Suprapubic skin (tissue), 4 donors: ENCODE results near the gene CAMK1D. TPM values are rescaled to one million over a fixed set of nuclear protein-coding genes. Genes with fewer than 3 reads are reported as not detected.

Experiments
- DNase-seq, 2 donors: peaks; one replicate each; pipeline ENCODE4 v3.0.0-alpha.2; 2019; ENCODE audit warnings: low spot score in 2 of 2
- H3K27ac ChIP-seq: fragments of 200-600 bp; sonication (generic); one replicate; pipeline ENCODE4 v1.5.1; 2019
- H3K27me3 ChIP-seq: fragments of 200-600 bp; sonication (generic); one replicate; pipeline ENCODE4 v1.5.1; 2019
- H3K36me3 ChIP-seq: fragments of 200-600 bp; sonication (generic); one replicate; pipeline ENCODE4 v1.5.1; 2019
- H3K4me1 ChIP-seq: fragments of 200-600 bp; sonication (generic); one replicate; pipeline ENCODE4 v1.5.1; 2019
- H3K4me3 ChIP-seq: fragments of 200-600 bp; sonication (generic); one replicate; pipeline ENCODE4 v1.5.1; 2019; ENCODE audit warnings: mild to moderate bottlenecking
- H3K9me3 ChIP-seq: fragments of 200-600 bp; sonication (generic); one replicate; pipeline ENCODE4 v1.5.1; 2019
- EP300 ChIP-seq: sonication (generic); formaldehyde crosslinking; IDR thresholded peaks from one replicate; pipeline ENCODE4 v1.6.1; 2017; ENCODE audit warnings: antibody characterized with exemption
- POLR2A ChIP-seq, 2 donors: fragments of 450-650 bp; IDR thresholded peaks; one replicate each; pipeline ENCODE4 v1.6.1; 2017; ENCODE audit warnings: antibody characterized with exemption in 2 of 2, mild to moderate bottlenecking in 2 of 2, moderate library complexity in 2 of 2
- POLR2AphosphoS5 ChIP-seq, 3 donors: sonication (generic); formaldehyde crosslinking; IDR thresholded peaks; one replicate each; pipeline ENCODE4 v1.6.1; 2017; ENCODE audit warnings: antibody characterized with exemption in 3 of 3
- WGBS: methylation state at CpG from one replicate; pipeline ENCODE4 v1.1.5; 2018; 5-methylcytosine and 5-hydroxymethylcytosine counted together
- total RNA-seq, 4 donors: library from RNA; depleted of rRNA; stranded (reverse); fragments of >200 nt; gene quantifications; one replicate each; pipeline ENCODE4 v1.1.0, GENCODE V29; 2016
- TF ChIP-seq, protein P1 (sequence below), 2 donors: fragments of 200-600 bp in 1 of 2; fragments of 450-650 bp in 1 of 2; sonication (generic) in 1 of 2; IDR thresholded peaks; one replicate each; pipeline ENCODE4 v1.5.1; 2016 to 2019; ENCODE audit warnings: antibody characterized with exemption in 2 of 2, mild to moderate bottlenecking in 1 of 2, moderate library complexity in 1 of 2

Gene CAMK1D
- total RNA-seq, 4 donors from 2014 or later: 26.4 to 31.3 (median 30.2) TPM

DNA sequence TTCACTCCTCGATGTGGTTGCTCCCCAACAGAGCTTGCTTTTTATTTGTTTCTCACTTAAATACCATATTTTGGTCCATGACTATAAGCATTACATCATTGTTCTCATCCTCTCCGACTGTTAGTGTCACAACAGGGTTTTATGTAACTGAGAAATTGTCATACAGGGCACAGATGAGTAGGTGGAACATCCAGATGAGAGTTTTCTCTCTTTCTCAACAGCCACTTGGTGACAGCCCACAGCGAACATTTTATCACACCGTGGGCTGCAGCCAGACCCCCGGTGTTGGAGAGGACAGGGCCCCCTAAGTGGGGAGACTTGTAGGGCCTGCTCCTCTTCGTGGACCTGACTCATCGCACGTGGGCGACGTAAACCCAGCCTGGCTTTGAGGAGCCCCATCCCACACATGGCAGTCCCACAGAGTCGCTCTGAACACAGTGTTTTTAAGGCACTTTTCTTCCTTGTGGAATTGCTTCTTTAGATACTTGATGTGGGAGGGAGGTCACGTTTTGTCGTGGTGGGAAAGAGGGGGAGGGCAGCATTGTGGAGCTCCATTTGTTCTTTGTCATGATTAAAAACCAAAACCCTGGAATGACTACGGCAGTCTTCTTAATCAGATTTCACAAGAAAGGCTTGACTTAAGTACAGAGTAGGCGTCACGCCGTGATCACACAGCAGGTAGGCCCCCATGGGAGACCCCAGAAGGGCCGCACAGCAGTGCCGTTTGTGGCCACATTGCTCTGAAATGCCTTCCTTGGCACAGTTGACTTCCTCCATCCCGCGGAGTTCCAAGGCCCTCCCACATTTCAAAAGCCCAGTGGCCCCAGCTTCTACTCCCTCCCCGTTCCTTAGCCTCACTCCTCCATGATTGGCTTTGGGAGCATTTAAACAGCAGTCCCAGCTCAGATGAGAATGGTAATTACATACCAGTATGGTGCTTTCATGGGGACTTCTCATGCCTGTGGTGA lies 431.6 kb downstream of the CAMK1D start:
- Histone ChIP-seq H3K27ac (no peak overlapping the region), H3K9me3 (no peaks in the 10 kb centered on the region), H3K4me1 (peaks cover 35% of the 10 kb centered on the region), H3K27me3 (no peaks in the 10 kb centered on the region), H3K4me3 (no peak overlapping the region), H3K36me3 (no peaks in the 10 kb centered on the region)
- TF ChIP-seq, protein P1, sequence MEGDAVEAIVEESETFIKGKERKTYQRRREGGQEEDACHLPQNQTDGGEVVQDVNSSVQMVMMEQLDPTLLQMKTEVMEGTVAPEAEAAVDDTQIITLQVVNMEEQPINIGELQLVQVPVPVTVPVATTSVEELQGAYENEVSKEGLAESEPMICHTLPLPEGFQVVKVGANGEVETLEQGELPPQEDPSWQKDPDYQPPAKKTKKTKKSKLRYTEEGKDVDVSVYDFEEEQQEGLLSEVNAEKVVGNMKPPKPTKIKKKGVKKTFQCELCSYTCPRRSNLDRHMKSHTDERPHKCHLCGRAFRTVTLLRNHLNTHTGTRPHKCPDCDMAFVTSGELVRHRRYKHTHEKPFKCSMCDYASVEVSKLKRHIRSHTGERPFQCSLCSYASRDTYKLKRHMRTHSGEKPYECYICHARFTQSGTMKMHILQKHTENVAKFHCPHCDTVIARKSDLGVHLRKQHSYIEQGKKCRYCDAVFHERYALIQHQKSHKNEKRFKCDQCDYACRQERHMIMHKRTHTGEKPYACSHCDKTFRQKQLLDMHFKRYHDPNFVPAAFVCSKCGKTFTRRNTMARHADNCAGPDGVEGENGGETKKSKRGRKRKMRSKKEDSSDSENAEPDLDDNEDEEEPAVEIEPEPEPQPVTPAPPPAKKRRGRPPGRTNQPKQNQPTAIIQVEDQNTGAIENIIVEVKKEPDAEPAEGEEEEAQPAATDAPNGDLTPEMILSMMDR (IDR thresholded peaks at IDR 0.05): no peak
- TF ChIP-seq EP300 (no peak), POLR2A (IDR thresholded peaks at IDR 0.05) (no peak), POLR2AphosphoS5 (IDR thresholded peaks at IDR 0.05) (no peak)
- no peak for DNase-seq
- WGBS: 83% methylated on average over 22 of the region's 22 CpGs

DNA sequence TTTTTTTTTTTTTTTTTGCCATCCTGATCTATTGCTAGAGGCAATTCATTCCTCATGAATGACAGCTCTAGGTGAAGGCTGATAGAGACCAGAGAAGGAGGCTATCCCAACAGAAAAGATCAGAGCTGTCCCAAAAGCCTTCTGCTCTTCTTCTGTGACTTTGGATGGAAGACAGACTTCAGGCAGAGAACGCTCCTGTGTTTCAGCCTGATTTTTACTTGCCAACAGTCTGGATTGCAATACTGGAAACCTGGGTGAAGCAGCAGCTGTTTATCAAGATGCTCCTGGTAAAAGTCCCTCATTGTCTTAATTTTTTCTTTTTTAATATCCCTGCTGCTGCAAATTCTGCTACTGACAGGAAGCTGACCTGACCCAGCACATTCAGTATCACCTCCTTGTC lies 432.6 kb downstream of the CAMK1D start:
- no peaks in the 10 kb centered on the region for H3K9me3 ChIP-seq
- peaks cover 38% of the 10 kb centered on the region for H3K4me1 ChIP-seq
- no peak overlapping the region for H3K27ac ChIP-seq
- TF ChIP-seq EP300 (no peak), POLR2AphosphoS5 (IDR thresholded peaks at IDR 0.05) (no peak), POLR2A (IDR thresholded peaks at IDR 0.05) (no peak)
- TF ChIP-seq, protein P1 (IDR thresholded peaks at IDR 0.05): no peak
- 90% methylated on average over 1 of the region's 1 CpG for WGBS
- H3K4me3 ChIP-seq: no peak overlapping the region
- H3K27me3 ChIP-seq: no peaks in the 10 kb centered on the region
- no peaks in the 10 kb centered on the region for H3K36me3 ChIP-seq
- no peak for DNase-seq

DNA sequence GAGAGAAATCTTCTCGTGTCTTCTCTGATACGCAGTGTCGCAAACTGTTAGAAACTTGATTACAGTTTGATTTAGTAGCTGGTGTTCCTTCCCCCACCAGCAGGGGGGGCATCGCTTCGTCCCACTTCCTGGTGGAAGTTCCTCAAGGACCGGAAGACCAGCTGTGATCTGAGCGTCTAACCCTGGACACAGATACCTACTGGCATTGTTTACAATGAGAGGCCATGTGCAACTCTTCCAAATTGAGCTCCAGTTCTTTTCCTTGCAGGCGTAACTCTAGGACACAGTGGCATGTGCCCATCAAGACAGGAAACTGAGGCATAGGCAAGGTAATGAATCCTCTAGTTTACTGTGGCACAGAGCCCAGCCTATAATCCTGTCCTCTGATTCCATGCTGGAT lies 433.2 kb downstream of the CAMK1D start:
- 51% methylated on average over 8 of the region's 8 CpGs for WGBS
- Histone ChIP-seq H3K27ac (no peak overlapping the region), H3K36me3 (no peaks in the 10 kb centered on the region), H3K4me3 (no peak overlapping the region), H3K9me3 (no peaks in the 10 kb centered on the region), H3K4me1 (peaks cover 36% of the 10 kb centered on the region), H3K27me3 (no peaks in the 10 kb centered on the region)
- no peak for DNase-seq
- TF ChIP-seq, protein P1 (IDR thresholded peaks at IDR 0.05): peak; percentile 27 to 52
- TF ChIP-seq POLR2A (IDR thresholded peaks at IDR 0.05): no peak

DNA sequence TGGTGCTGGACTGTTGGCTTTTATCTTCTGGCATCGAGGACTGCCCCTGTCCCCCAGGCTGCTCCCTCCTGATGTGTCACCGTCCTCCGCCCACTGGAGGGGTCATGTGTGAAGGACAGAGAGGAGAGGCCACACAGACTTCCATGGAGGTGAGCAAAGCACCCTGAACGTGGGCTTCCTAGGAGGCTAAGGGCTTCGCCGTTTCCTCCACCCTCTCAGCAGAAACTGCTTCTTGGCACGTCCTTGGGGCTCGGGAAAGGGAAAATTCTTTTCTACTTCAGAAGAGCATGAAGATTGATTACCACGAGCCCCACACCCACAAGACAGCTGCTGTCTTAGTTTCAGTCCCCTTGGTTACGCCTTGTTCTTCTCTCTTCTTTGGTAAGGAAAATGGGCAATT lies 433.9 kb downstream of the CAMK1D start:
- Histone ChIP-seq H3K9me3 (no peaks in the 10 kb centered on the region), H3K27me3 (no peaks in the 10 kb centered on the region), H3K27ac (peak overlapping the region; percentile 14), H3K36me3 (no peaks in the 10 kb centered on the region), H3K4me3 (no peak overlapping the region), H3K4me1 (peaks cover 30% of the 10 kb centered on the region)
- WGBS: 61% methylated on average over 10 of the region's 10 CpGs
- TF ChIP-seq POLR2A (IDR thresholded peaks at IDR 0.05): no peak
- TF ChIP-seq, protein P1 (IDR thresholded peaks at IDR 0.05): no peak
- TF ChIP-seq POLR2AphosphoS5 (IDR thresholded peaks at IDR 0.05): no peak
- no peak for TF ChIP-seq EP300
- no peak for DNase-seq

DNA sequence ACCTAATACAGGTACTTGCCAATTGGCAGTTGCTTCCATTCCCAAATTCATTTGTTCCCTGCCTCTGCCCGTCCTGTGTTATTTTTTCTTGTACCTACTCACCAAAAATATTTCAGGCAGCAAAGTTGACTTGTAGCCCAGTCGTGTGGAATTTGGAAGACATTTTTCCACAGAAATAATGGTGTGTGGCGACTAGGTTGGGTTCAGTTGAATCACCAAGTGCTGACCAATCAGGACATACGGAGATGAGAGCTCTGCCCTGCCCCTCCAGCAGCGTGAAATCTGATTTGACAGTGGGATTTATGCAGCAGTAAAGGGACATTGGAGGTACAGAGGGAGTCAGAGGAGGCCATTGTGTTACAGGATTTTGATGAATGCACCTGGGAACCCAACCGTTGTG lies 435.3 kb downstream of the CAMK1D start:
- DNase-seq: no peak
- H3K27ac ChIP-seq: peak overlapping the region; percentile 69
- WGBS: 66% methylated on average over 5 of the region's 6 CpGs
- no peaks in the 10 kb centered on the region for H3K36me3 ChIP-seq
- no peaks in the 10 kb centered on the region for H3K27me3 ChIP-seq
- H3K4me3 ChIP-seq: no peak overlapping the region
- TF ChIP-seq, protein P1 (IDR thresholded peaks at IDR 0.05): no peak
- no peak for TF ChIP-seq POLR2AphosphoS5 (IDR thresholded peaks at IDR 0.05)
- H3K9me3 ChIP-seq: no peaks in the 10 kb centered on the region
- peaks cover 30% of the 10 kb centered on the region for H3K4me1 ChIP-seq
